NT2/D1 (cell line): Measurements from ENCODE around the gene KCNG2.

Source experiments
- YY1 ChIP-seq: IDR thresholded peaks from 2 replicates; pipeline ENCODE4 v1.6.1; 2011; ENCODE audit not compliant: insufficient read length, insufficient read depth
- ZNF274 ChIP-seq: IDR thresholded peaks from 2 replicates; pipeline ENCODE4 v1.6.1; 2011; ENCODE audit warnings: mild to moderate bottlenecking, low read depth, low read length

DNA sequence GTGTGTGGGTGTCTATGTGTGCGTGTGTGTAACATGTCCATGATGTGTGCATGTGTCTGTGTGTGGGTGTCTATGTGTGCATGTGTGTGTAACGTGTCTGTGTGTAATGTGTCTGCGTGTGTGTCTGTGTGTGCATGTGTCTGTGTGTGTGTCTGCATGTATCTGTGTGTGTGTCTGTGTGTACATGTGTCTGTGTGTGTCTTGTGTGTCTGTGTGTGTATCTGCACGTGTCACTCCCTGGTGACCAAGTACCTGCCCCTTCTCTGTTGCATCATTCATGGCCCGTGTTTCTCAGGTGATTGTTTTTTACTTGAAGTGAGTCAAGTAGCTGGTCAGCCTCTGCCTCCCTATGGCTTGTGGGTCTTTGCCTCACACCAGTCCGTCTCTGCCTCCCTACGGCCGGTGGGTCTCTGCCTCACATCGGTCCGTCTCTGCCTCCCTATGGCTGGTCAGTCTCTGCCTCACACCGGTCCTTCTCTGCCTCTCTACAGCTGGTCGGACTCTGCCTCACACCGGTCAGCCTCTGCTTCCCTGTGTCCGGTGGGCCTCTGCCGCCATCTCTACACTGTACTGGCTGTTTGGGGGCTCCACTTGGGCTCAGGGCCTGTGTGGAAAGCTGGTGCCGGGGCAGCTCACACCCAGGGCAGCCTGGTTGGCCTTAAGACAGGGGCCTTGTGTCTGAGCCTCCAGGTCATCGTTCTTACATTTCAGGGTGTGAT, 31.6 kb downstream of the KCNG2 start:
- TF ChIP-seq ZNF274: no peak
- TF ChIP-seq YY1: no peak
